Measurements from ENCODE around the gene EPHA2. TPM values are rescaled to one million over a fixed set of nuclear protein-coding genes. Genes with fewer than 3 reads are reported as not detected.

The EPHA2 gene
- total and polyA plus RNA-seq, 12 donors = 0.83 to 49.5 (median 14.8) TPM

GRCh38 chr1:16120407-16120806 lies 35.5 kb downstream of the EPHA2 start:
- H3K36me3 ChIP-seq (replicated peaks in 1 of 2) = peaks cover 0 to 19% of the 10 kb centered on the region in 2 donors
- no peaks in the 10 kb centered on the region for H3K4me1 ChIP-seq (replicated peaks in 1 of 2)
- intact Hi-C loops (cut with DNase I) = no loop called here
- peak in 1 of 7 donors; percentile 20 for DNase-seq
- WGBS, 4 donors = 71 to 100% (median 100%) methylated on average over 1 of the region's 1 CpG
- no peaks in the 10 kb centered on the region for H3K27me3 ChIP-seq
- H3K9me3 ChIP-seq (replicated peaks in 1 of 3) = no peaks in the 10 kb centered on the region
- no peak overlapping the region for H3K27ac ChIP-seq
- TF ChIP-seq POLR2A (IDR thresholded peaks at IDR 0.05) = no peak
- no peak for TF ChIP-seq CTCF (IDR thresholded peaks at IDR 0.05)
- H3K4me3 ChIP-seq = no peak overlapping the region

- H3K27ac ChIP-seq = no peak overlapping the region
- 87 to 95% (median 91%) methylated on average over 4 to 10 of the region's 10 CpGs for WGBS, 4 donors
- H3K9me3 ChIP-seq (replicated peaks in 1 of 3) = no peaks in the 10 kb centered on the region
- no peaks in the 10 kb centered on the region for H3K4me1 ChIP-seq (replicated peaks in 1 of 2)
- no peak for DNase-seq
- no peak overlapping the region for H3K4me3 ChIP-seq
- intact Hi-C loops (cut with DNase I) = no loop called here
- H3K36me3 ChIP-seq (replicated peaks in 1 of 2) = peaks cover 0 to 16% of the 10 kb centered on the region in 2 donors
- H3K27me3 ChIP-seq = no peaks in the 10 kb centered on the region
- TF ChIP-seq POLR2A (IDR thresholded peaks at IDR 0.05) (no peak), CTCF (IDR thresholded peaks at IDR 0.05) (no peak)
These were observed 35.9 kb downstream of the EPHA2 start for GRCh38 chr1:16119926-16120325.

GRCh38 chr1:16119504-16119903 lies 36.4 kb downstream of the EPHA2 start:
- Histone ChIP-seq H3K27ac (no peak overlapping the region), H3K4me3 (no peak overlapping the region), H3K27me3 (no peaks in the 10 kb centered on the region), H3K36me3 (replicated peaks in 1 of 2) (peaks cover 0 to 12% of the 10 kb centered on the region in 2 donors), H3K4me1 (replicated peaks in 1 of 2) (no peaks in the 10 kb centered on the region), H3K9me3 (replicated peaks in 1 of 3) (no peaks in the 10 kb centered on the region)
- no peak for DNase-seq
- TF ChIP-seq POLR2A (IDR thresholded peaks at IDR 0.05) (no peak), CTCF (IDR thresholded peaks at IDR 0.05) (no peak)
- 80 to 94% (median 92%) methylated on average over 5 to 6 of the region's 6 CpGs for WGBS, 4 donors
- intact Hi-C loops (cut with DNase I) = no loop called here

GRCh38 chr1:16118706-16119105 lies 37.2 kb downstream of the EPHA2 start:
- peaks cover 0 to 5% of the 10 kb centered on the region in 2 donors for H3K36me3 ChIP-seq (replicated peaks in 1 of 2)
- no peak for DNase-seq
- intact Hi-C loops (cut with DNase I) = no loop called here
- no peak overlapping the region for H3K4me3 ChIP-seq
- H3K27me3 ChIP-seq = no peaks in the 10 kb centered on the region
- TF ChIP-seq CTCF (IDR thresholded peaks at IDR 0.05) (no peak), POLR2A (IDR thresholded peaks at IDR 0.05) (no peak)
- H3K9me3 ChIP-seq (replicated peaks in 1 of 3) = no peaks in the 10 kb centered on the region
- no peaks in the 10 kb centered on the region for H3K4me1 ChIP-seq (replicated peaks in 1 of 2)
- H3K27ac ChIP-seq = no peak overlapping the region
- 66 to 84% (median 78%) methylated on average over 6 to 9 of the region's 9 CpGs for WGBS, 4 donors

Measured in adrenal gland (tissue), 12 donors.